ENCODE results near the gene TTLL8.

DNA sequence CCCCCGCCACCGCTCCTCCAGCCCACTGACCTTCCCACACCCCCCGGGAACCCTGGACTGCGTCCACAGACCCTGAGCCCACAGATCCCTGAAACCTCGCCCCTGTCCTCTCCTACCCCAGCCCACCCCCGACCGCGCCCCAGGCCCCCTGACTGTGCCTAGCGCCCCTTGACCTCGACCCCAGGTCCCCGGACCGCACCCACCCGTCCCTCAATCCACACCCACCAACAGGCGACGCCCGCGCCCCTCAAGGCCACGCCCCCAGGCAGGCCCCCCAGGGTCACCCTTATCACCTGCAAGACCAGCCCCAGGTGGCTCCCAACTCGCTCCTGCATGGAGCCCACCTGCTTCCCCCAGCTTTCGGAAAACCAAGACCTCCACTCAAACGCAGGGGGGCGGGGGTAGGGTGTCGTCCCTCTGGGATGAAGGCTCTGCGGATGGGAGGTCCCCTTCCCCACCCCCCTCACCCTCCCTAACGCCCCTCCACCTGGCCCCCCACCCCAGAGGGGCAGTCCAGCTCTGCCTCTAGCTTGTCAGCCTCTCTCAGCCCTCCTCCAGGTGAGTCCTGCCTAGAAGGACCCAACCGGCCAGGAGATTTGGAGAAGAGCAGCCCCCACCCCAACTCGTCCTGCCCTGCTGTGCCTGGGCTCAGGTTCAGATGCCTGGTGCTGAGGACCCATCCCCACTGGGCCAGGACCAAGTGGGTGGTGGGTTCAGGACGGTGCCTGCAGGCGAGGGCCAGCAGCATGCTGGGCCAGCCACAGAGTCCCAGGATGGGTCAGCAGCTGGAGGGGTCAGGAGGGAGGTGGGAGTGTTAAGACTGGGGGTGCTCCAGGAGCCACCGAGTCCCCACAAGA lies 42.4 kb downstream of the TTLL8 start:
- TF ChIP-seq, protein P1, sequence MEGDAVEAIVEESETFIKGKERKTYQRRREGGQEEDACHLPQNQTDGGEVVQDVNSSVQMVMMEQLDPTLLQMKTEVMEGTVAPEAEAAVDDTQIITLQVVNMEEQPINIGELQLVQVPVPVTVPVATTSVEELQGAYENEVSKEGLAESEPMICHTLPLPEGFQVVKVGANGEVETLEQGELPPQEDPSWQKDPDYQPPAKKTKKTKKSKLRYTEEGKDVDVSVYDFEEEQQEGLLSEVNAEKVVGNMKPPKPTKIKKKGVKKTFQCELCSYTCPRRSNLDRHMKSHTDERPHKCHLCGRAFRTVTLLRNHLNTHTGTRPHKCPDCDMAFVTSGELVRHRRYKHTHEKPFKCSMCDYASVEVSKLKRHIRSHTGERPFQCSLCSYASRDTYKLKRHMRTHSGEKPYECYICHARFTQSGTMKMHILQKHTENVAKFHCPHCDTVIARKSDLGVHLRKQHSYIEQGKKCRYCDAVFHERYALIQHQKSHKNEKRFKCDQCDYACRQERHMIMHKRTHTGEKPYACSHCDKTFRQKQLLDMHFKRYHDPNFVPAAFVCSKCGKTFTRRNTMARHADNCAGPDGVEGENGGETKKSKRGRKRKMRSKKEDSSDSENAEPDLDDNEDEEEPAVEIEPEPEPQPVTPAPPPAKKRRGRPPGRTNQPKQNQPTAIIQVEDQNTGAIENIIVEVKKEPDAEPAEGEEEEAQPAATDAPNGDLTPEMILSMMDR (conservative IDR thresholded peaks at IDR 0.05; ENCODE audit: low read length): no peak
- TF ChIP-seq EZH2phosphoT487 (IDR thresholded peaks at IDR 0.05; ENCODE audit: borderline replicate concordance, low read depth, low read length): no peak
